Astrocyte (in vitro differentiated cells and primary cell): Measurements from ENCODE around the gene C5orf63.

Experiments
- CTCF ChIP-seq: IDR thresholded peaks from 2 replicates; pipeline ENCODE4 v1.5.1; 2011; ENCODE audit warnings: low read depth, mild to moderate bottlenecking, inconsistent platforms, low read length, moderate library complexity; ENCODE audit not compliant: insufficient read depth
- EZH2 ChIP-seq: IDR thresholded peaks from 2 replicates; pipeline ENCODE4 v1.6.1; 2012; ENCODE audit warnings: mild to moderate bottlenecking, low read length, inconsistent platforms; ENCODE audit not compliant: insufficient read depth

GRCh38 chr5:127031147-127031862, 42.0 kb downstream of the C5orf63 start:
- TF ChIP-seq CTCF (no peak), EZH2 (no peak)
